GM23338 (cell line): Measurements from ENCODE around the gene IQGAP2.

ENCODE experiments used
- CREB1 ChIP-seq: fragments of 250-450 bp; sonication (Bioruptor Pico); IDR thresholded peaks from 2 replicates; pipeline ENCODE4 v1.5.0; 2020; ENCODE audit warnings: low read depth, mild to moderate bottlenecking, moderate library complexity
- CTCF ChIP-seq, 2 experiments: fragments of 200-600 bp in 1 of 2; sonication (generic) in 1 of 2; conservative IDR thresholded peaks; 2 replicates each; pipeline versions ENCODE4 v1.5.1 to v1.6.1; 2016 to 2017; ENCODE audit warnings: antibody characterized with exemption in 2 of 2, low read depth in 2 of 2, mild to moderate bottlenecking in 2 of 2, moderate library complexity in 1 of 2
- ETS1 ChIP-seq: IDR thresholded peaks from 2 replicates; pipeline ENCODE4 v1.6.1; 2016; ENCODE audit warnings: antibody characterized with exemption
- EZH2 ChIP-seq: fragments of 200-600 bp; sonication (generic); IDR thresholded peaks from one replicate; pipeline ENCODE4 v1.8.0; 2017; ENCODE audit warnings: antibody characterized with exemption, mild to moderate bottlenecking, low read depth; ENCODE audit not compliant: unreplicated experiment
- EZH2phosphoT487 ChIP-seq: fragments of 200-600 bp; sonication (generic); IDR thresholded peaks from one replicate; pipeline ENCODE4 v1.8.1; 2018; ENCODE audit warnings: antibody characterized with exemption; ENCODE audit not compliant: unreplicated experiment
- JUNB ChIP-seq: IDR thresholded peaks from one replicate; pipeline ENCODE4 v1.6.1; 2016; ENCODE audit warnings: antibody characterized with exemption; ENCODE audit not compliant: unreplicated experiment
- NANOG ChIP-seq: IDR thresholded peaks from 2 replicates; pipeline ENCODE4 v1.6.1; 2016; ENCODE audit warnings: antibody characterized with exemption, borderline replicate concordance
- POLR2AphosphoS5 ChIP-seq: IDR thresholded peaks from 2 replicates; pipeline ENCODE4 v1.6.1; 2016; ENCODE audit warnings: antibody characterized with exemption, low read depth
- REST ChIP-seq: IDR thresholded peaks from one replicate; pipeline ENCODE4 v1.6.1; 2018; ENCODE audit warnings: antibody characterized with exemption; ENCODE audit not compliant: unreplicated experiment
- STAT1 ChIP-seq: IDR thresholded peaks from one replicate; pipeline ENCODE4 v1.6.1; 2016; ENCODE audit warnings: antibody characterized with exemption; ENCODE audit not compliant: unreplicated experiment
- ZNF331 ChIP-seq: fragments of 250-450 bp; sonication (Bioruptor Pico); IDR thresholded peaks from 2 replicates; pipeline ENCODE4 v1.5.0; 2020; ENCODE audit warnings: low read depth, mild to moderate bottlenecking, moderate library complexity

- TF ChIP-seq EZH2phosphoT487 (no peak), POLR2AphosphoS5 (no peak), EZH2 (no peak), CTCF (conservative IDR thresholded peaks at IDR 0.05; ENCODE audit: low read depth in 2 of 2) (no peak), NANOG (no peak), JUNB (no peak), REST (no peak), CREB1 (CRISPR knock-in tag) (no peak), ETS1 (no peak), ZNF331 (CRISPR knock-in tag) (no peak), STAT1 (no peak)
Measured at GRCh38 chr5:76696251-76696650, 293.2 kb downstream of the IQGAP2 start.
